OCI-LY3 (cell line): ENCODE data around the gene SLC25A45.

Source experiments
- CTCF ChIP-seq: fragments of 200-600, 300-600 bp; sonication (generic); IDR thresholded peaks from 2 replicates; pipeline ENCODE4 v1.5.1; 2014; ENCODE audit warnings: antibody characterized with exemption, low read length, low read depth
- EZH2phosphoT487 ChIP-seq: fragments of 200-600 bp; shearing (Covaris generic); IDR thresholded peaks from 2 replicates; pipeline ENCODE4 v1.6.1; 2018; ENCODE audit warnings: antibody characterized with exemption, mixed run types, low read depth

GRCh38 chr11:65362320-65362931 lies 20.0 kb downstream of the SLC25A45 start:
- no peak for TF ChIP-seq CTCF
- no peak for TF ChIP-seq EZH2phosphoT487
